Muscle of back (tissue), 11 donors: ENCODE measurements around the gene CASP2. TPM values are rescaled to one million over a fixed set of nuclear protein-coding genes. Genes with fewer than 3 reads are reported as not detected.

Experiments
- DNase-seq, 3 donors: peaks; one replicate each; pipeline versions ENCODE4 v3.0.0 to v3.0.0-alpha.2; 2013
- polyA plus RNA-seq, 10 donors: library from polyadenylated mRNA; unstranded; fragments of 120-200 nt; gene quantifications; one replicate each; pipeline ENCODE4 v1.2.1, GENCODE V29; 2013; ENCODE audit not compliant: insufficient read length in 10 of 10

Gene CASP2
- polyA plus RNA-seq, 10 donors, result 16.1 to 30.9 (median 25.3) TPM

DNA sequence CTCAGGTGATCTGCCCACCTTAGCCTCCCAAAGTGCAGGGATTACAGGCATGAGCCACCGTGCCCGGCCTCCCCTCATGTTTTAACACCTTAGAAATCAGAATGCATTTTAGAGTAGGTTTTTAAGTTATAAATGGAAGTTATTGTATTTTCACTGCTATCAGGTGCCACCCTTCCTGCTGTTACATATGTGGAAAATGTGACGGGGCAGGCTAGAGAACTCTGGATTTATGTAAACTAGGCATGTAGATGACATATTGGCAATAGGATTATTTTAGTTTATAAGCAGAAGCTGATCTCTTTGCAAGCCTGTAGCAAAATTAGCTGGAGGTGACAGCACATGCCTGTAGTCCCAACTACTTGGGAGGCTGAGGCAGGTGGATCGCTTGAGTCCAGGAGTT is 2.1 kb downstream of the CASP2 start:
- no peak for DNase-seq

DNA sequence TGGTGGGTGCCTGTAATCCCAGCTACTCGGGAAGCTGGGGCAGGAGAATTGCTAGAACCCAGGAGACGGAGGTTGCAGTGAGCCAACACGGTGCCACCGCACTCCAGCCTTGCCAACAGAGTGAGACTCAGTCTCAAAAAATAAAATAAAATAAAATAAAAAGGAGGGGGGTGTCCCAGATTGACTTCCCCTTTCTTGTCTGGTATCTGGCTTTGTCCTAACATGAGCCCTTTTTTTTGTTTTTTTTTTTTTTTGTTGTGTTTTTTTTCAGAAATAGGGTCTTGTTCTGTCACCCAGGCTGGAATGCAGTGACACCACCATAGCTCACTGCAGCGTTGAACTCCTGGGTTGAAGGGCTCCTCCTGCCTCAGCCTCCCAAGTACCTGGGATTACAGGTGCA is 4.7 kb downstream of the CASP2 start:
- no peak for DNase-seq

DNA sequence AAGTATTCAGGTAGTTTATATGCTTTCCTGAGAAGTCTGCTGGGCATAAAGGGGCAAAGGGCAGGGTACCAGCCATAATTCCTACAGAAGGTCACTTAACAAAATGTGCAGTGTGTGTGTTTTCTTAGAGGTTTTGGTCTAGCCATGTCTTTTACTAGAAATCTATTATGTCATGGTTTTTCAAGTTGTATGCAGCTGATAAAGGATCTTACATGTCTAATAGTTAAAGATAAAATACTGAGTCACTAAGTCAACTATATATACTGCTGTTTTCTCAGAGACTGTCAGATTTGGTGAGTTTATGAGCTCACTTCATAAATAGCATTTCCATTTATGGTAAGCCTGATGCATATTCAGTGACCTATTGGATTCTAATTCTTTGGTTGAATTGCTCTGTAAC is 7.7 kb downstream of the CASP2 start:
- peak in 1 of 3 donors; percentile 48 for DNase-seq

DNA sequence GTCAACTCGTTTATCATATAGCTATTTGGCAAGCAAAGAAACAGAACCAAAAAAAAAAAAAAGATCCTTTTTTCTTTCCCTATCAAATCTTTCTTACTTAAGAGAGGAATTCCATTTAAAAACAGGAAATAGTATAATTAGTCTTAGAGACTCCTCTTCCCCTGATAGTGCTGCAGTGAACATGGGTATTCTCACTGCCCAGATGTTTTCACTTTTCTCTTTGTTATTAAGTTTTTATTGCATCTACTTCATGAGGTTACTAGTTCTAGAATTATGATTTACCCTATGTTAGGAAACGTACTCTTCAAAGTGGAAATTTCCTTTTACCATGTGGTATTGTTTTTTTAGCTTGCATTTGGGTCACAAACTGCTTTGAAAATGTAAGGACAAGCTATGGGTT is 8.5 kb downstream of the CASP2 start:
- DNase-seq, result no peak

DNA sequence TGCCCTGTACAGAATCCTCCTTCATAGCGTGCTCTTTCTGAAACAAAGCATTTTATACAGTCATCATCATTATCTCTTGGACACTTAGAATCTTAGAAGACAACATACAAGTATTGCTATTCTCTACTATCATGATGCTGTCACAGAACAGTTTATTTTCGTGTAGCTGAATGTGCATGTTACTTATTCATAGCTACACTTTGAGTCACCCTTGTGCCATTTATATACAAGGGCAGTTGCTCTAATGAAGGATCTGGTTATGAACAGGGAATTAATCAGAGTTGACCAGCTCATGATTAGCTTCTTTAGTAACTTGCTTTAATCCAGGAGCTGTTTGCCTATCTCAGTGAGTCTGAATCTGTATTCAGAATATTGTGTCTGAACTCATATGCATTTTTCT is 11.2 kb downstream of the CASP2 start:
- DNase-seq, result no peak

DNA sequence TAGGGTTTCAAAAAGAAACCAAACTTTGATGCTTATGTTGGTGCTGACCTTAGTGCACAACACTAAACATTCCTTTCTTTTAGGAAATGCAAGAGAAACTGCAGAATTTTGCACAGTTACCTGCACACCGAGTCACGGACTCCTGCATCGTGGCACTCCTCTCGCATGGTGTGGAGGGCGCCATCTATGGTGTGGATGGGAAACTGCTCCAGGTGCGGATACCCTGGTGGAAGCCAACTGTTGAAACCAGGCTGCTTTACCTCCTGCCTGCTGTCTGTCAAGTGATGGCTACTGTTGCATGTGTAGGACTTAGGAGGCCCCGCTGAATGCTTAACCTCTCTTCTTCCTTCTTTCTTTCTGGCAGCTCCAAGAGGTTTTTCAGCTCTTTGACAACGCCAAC is 11.7 kb downstream of the CASP2 start:
- no peak for DNase-seq

DNA sequence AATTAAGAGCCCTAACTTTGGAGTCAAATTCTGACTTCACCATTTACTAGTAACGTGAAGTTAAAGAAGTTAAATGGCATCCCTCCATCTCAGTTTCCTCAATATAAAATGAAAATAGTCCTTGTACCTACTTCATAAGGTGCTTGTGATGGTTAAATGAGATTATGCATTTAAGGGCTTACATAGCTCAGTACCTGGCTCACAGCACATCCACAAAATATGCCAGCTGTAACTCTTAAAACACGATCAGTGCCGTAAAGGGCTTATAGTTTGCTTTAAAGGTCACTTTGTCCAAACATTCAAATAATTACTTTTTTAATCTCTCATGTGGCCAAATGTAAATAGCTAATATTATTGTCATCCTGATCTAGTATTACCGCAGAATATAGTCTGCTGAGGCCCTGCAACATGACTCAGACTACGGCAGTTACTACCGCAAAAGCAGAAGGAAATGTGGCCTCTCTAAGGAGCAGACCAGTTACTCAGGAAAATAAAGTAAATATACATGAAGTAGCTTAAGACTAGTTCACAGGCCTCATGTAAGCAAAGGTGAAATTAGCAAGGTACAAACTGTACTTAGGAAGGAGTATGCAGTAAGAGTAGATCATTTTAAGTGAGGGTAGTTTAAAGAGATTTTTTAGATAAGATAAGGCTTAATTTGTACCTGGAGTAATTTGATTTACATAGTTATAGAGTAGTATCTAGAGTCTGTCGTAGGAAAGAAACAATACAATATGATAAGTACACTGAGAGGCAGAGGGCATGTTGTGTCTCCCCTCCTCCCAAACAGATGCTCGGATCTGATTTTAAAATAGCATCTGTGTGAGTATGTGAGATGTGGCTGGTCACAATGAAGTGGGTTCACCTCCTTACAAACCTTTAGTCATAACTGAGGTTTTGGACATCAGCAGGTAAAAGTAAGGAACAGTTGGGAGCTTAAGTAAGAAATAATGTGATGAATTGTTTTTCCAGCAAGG is 13.1 kb downstream of the CASP2 start:
- DNase-seq, result no peak

DNA sequence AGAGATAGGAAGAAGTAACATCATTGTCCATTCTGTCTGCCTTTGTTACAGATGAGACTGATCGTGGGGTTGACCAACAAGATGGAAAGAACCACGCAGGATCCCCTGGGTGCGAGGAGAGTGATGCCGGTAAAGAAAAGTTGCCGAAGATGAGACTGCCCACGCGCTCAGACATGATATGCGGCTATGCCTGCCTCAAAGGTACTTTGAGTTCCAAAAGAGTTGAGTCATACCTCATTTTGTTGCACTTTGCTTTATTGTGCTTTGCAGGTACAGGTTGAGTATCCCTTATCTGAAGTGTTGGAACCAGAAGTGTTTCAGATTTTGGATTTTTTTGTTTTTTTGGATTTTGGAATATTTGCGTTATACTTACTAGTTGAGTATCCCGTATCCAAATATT is 15.6 kb downstream of the CASP2 start:
- no peak for DNase-seq

DNA sequence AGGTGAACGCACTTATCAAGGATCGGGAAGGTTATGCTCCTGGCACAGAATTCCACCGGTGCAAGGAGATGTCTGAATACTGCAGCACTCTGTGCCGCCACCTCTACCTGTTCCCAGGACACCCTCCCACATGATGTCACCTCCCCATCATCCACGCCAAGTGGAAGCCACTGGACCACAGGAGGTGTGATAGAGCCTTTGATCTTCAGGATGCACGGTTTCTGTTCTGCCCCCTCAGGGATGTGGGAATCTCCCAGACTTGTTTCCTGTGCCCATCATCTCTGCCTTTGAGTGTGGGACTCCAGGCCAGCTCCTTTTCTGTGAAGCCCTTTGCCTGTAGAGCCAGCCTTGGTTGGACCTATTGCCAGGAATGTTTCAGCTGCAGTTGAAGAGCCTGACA is 16.8 kb downstream of the CASP2 start:
- DNase-seq, result no peak

DNA sequence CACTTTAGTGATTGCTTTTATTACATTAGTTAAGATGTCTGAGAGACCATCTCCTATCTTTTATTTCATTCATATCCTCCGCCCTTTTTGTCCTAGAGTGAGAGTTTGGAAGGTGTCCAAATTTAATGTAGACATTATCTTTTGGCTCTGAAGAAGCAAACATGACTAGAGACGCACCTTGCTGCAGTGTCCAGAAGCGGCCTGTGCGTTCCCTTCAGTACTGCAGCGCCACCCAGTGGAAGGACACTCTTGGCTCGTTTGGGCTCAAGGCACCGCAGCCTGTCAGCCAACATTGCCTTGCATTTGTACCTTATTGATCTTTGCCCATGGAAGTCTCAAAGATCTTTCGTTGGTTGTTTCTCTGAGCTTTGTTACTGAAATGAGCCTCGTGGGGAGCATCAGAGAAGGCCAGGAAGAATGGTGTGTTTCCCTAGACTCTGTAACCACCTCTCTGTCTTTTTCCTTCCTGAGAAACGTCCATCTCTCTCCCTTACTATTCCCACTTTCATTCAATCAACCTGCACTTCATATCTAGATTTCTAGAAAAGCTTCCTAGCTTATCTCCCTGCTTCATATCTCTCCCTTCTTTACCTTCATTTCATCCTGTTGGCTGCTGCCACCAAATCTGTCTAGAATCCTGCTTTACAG is 17.4 kb downstream of the CASP2 start:
- DNase-seq, result peak in 1 of 3 donors; percentile 45

DNA sequence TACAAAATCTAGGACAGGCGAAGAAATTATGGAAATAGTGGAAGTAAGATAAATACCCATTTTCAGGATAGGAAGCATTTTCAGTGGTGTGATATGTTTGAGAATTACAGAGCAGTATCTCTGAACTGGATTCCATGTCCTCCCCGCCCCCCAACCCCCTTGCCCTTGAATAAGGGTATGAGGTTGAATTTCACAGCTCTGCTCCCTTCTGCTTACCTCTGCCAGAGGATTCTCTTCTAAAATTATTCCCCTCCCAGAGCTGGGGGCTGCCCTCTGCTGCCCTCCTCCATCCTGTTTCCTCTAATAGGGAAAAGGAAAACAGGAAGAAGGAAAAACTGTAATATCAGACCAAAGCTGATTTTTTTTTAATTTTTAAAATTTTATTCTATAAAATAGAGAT is 20.5 kb downstream of the CASP2 start:
- DNase-seq, result no peak

DNA sequence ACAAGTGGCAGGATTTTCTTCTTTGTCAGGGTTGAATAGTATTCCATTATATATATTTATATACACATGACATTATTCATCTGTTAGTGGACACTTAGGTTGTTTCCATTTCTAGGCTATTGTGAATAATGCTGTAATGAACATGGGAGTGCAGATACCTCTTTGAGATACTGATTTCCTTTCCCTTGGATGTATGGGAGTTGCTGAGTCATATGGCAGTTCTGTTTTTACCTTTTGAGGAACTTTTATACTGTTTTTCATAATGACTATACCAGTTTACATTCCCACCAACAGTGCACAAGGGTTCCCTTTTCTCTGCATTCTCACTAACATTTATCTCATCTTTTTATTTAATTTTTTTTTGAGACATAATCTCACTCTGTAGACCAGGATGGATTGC is 26.0 kb downstream of the CASP2 start:
- no peak for DNase-seq

DNA sequence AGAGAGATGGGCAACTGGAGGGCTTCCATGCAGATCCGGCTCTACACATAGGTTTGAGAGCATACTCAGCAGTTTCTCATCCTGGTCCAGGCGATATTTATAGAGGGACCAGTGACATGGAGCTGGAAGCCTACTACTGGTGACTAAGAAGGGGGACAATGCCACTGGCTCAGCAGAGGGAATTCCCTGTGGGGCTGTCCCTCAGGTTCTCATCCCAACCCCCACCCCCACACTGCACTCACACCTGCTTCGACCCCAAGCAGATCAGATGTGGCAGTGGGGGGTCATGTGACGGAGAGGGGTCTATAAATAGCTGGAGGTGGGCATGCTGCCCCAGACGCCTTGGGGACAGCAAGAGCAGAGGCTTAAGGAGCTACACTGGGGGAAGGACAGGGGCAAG is 27.6 kb downstream of the CASP2 start, which contains the start of gene CLCN1:
Gene CLCN1, plus strand, starts transcription at position 336 of the 400 bp plus-strand sequence. CDS start 102 bp downstream, outside the sequence.
- peak in 1 of 3 donors; percentile 17 for DNase-seq

DNA sequence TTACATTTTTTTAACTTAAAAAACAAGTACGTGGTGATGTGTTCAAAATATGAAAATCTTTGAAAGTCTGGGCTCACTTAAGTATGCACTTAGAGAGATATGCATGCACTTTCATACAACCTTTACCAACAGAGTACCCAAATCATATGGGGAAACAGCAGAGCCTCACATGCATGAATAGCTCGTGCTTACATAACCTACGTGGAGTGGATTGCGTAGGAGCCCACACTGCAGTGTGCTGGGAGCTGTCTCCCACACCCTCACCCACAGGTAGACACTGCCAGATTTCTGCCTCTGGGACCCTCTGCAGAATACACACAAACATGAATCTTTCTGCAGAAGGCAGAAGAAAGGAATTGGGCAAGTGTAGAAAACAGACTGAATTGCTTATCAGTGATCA is 28.3 kb downstream of the CASP2 start:
- no peak for DNase-seq

DNA sequence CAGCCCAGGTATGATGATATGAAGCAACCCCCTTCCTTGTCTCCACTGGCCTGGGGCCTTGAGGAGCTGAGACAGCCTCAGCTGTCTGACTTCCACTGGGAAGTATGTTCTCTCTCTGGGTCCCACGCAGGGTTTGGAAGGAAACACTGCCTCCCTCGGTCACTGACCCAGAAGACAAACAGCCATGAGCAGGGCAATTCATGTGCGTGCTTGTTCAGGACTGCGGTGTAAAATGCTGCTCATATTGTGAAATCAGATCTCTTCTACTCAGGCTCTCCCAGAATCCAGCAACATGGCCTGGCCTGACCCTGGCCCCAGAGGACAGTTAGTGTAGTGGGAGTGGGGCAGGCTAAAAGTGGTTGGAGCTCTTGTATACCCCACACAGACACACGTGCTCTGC is 30.5 kb downstream of the CASP2 start:
- DNase-seq, result peak in 2 of 3 donors; percentile 9 to 30

DNA sequence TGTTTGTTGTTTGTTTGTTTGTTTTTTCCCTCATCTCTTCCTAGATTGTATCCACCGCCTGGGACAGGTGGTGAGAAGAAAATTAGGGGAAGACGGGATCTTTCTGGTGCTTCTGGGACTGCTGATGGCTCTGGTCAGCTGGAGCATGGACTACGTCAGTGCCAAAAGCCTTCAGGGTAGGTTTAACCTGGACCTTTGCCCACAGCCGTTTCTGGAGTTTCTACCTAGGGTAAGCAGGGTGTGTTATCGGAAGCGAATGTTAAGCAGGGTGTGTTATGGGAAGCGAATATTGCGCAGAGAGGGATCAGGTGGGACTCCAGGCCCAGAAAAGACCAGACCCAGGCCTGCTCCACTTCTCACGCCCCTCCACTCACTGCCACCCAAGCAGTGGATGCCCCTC is 32.5 kb downstream of the CASP2 start:
- no peak for DNase-seq

DNA sequence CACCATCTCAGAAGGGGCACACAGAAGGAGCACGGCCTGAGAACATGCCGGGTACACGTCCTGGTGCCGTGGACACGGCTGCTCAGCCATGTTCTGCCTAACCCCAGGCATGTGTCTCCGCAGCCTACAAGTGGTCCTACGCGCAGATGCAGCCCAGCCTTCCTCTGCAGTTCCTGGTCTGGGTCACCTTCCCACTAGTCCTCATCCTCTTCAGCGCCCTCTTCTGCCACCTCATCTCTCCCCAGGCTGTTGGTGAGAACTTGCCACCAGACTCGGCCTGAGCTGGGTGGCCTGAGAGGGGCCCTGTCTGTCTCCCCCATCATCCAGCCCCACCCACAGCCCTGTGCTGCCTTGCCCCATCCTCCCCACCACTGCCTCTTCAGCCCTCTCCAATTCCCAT is 33.1 kb downstream of the CASP2 start:
- no peak for DNase-seq

DNA sequence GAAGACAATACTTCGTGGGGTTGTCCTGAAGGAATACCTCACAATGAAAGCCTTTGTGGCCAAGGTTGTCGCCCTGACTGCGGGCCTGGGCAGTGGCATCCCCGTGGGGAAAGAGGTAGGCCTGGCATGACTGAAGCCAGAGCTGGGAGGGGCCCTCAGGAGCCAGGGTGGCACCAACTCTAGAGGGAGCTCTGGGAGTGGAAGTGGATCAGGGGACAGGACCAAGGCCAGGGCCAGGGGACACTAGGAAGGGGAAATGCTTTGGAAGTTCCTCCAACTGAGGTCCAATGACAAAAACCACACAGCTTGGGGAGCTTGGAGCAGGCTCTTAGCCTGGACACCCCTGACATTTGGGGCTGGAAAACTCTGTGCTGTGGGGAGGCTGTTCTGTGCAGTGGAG is 33.6 kb downstream of the CASP2 start:
- DNase-seq, result no peak

DNA sequence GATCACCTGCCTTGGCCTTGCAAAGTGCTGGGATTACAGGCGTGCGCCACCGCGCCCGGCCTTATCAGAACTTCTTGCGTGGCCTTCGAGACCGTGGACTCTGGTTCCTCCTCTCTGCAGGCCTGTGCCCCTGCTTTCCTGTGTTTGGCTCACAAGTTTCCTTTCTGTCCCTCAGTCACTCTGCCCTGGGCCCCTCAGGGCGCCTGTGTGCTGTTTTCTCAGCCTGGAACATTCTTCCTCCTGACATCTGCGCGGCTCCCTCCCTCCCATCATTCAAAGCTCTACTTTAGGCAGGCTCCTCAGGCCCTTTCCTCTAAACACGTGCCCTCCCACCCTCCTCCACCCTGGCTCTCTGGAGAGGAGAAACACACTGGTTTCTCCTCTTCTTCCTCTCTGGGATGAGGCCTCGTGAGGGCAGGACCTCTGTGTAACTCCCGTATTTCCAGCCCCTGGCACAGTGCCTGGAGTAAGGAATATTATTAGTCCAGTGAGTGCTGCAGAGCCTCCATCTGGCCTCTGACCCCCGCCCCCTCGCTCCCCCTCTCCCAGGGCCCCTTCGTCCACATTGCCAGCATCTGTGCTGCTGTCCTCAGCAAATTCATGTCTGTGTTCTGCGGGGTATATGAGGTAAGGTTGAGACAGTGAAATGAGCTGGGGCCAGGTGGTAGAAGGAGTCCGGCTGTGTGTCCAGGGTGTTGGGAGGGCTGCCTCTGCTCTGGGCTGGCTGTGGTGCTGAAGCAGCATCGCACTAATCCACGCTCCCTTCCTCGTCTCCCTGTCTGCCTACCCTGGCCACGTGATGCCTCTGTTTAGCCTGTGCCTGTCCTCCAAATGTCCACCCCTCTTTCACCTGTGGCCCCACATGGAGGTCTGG is 34.8 kb downstream of the CASP2 start:
- peak in 2 of 3 donors; percentile 25 to 77 for DNase-seq

DNA sequence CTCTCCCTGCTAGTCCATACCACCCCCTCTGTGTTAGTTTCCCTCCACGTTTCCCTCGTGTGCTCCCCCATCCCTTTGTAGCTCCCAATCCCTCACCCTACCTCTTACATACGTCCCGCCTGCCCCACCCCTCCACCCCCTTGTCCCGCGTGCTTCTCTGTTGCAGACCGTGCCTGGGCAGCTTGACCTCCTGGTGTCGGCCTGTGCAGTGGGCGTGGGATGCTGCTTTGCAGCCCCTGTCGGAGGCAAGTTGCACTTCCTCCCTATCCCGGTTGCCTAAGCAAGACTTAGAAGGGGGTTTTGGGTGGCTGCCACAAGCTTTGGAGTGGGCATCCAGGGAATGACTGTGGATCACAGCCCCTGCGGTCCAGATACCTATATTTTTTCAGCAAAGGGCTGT is 35.5 kb downstream of the CASP2 start:
- DNase-seq, result no peak

DNA sequence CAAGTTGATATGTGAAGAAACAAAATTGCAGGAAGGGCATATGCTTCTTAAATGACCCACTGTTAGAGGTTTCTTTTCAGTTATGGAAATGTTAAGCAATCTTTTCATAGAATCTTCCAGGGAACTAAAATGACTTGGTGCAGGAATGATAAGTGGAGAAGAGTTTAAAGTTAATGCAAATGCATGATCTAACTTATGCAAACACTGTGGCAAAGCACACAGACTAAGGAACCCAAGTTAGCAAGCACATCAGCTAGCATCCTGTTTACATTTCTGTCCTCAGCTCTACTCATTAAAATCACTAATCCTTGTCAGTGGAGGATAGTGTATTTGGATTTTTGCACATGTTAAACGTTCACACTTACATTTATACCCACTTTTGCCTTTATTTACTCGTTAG is 37.1 kb downstream of the CASP2 start:
- DNase-seq, result no peak

DNA sequence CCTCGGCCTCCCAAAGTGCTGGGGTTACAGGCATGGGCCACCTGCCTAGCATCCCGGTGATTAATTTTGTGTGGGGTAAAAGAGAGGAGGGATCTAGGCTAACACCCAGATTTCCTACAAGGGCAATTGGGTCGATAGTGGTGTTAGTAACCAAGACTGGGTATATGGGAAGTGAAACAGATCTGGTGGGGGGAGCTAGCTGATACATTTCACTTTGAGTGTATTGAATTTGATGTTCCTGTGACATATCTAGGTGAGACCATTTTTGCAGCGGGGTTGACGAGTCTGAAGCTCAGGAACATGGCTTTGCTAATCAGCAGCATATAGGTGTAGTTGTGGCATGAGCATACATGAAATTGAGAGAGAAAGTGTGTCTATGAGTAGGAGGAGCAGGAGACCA is 39.8 kb downstream of the CASP2 start:
- no peak for DNase-seq
